GM21717 (cell line): ENCODE measurements around the gene HMCN1.

Experiments
- ATAC-seq: cut with Tn5 transposase; IDR thresholded peaks from one replicate; pipeline ENCODE4 v1.9.1; 2021; ENCODE audit warnings: mild to moderate bottlenecking, moderate library complexity; ENCODE audit not compliant: unreplicated experiment

HMCN1 gene

GRCh38 chr1:185803241-185803640 is 69.0 kb downstream of the HMCN1 start:
- ATAC-seq: no peak

GRCh38 chr1:185804206-185804605 is 70.0 kb downstream of the HMCN1 start:
- ATAC-seq: no peak

GRCh38 chr1:185804608-185805007 is 70.4 kb downstream of the HMCN1 start:
- no peak for ATAC-seq

GRCh38 chr1:185807275-185807674 is 73.1 kb downstream of the HMCN1 start:
- no peak for ATAC-seq

DNA sequence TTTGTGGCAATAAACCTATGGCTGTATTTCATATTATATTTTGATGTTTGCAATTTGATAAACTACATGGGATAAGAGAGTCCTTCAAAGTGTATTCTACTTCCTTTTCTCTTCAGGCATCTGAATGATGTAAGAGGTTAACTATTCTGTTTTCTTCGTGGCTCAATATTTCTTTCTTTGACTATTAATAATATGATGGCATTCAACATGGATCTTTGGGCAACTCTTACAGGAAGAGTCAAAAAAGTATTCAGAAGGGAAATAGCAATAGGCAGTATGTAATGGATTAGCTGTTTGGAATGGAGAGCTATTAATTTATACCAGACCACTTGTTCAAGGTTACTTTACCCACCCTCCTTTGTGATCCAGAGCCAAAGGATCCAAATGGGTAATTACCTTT is 74.4 kb downstream of the HMCN1 start:
- ATAC-seq: no peak

DNA sequence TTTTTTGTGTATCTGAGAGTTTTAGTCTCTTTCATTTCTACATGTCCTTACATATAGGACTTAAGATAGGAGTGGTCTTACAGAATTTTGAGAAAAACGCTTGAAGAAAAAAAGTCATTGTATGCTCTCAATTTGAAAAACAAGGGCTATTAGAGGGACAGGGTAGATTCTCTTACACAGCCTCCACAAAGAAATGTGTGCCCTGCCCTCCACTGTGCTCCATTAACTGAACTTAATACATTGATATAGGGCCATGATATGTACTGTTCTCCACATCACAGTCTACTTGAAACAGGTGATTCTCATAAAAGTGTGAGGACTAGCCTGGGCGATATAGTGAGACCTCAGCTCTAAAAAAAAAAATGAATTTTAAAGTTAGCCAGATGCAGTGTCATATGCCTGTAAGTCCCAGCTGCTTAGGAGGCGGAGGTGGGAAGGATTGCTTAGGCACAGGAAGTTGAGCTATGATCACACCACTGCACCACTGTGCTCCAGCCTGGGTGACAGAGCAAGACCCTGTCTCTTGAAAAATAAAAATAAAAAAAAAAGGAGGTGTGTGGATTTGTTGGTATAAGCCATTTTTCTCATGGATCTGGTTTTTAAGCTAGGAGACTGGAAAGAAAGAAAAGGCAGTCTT is 77.0 kb downstream of the HMCN1 start:
- no peak for ATAC-seq

DNA sequence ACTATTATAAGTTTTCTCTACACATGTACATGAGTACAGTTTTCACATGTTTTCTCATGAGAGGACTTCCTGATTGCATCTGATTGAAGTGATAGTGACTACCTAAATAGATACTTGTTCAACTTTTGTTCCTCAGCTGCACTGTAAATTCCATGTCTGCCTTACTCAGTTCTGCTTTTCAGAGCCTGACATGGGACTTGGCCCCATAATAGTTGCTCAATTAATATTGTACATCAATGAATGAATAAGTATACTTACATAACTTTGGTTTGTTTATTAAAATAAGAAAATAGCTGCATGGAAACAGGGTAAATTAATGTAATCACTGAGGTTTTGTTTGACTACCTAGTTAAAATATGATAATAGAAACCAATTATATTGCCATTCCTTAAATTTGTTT is 78.7 kb downstream of the HMCN1 start:
- ATAC-seq: no peak

- peak; percentile 47 for ATAC-seq
Observed at GRCh38 chr1:185813401-185813979, 79.3 kb downstream of the HMCN1 start.

DNA sequence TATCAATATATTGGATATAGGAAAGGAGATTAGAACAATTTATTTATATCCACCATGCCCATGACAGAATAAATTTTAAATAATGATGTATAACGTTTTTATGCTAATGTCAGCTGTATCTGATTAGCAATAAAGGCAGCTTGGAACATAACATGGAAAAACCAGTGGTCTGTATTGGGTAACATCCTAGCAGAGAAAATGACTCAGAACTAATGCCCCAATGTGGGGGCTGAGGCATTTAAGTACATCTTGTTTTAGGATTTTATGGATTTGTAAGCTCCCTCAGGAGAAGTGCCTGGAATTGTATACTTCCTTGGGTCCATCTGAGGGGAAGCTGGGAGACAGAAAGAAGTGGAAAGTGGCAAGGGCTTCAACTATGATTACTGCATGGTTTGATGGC is 82.3 kb downstream of the HMCN1 start:
- ATAC-seq: no peak

DNA sequence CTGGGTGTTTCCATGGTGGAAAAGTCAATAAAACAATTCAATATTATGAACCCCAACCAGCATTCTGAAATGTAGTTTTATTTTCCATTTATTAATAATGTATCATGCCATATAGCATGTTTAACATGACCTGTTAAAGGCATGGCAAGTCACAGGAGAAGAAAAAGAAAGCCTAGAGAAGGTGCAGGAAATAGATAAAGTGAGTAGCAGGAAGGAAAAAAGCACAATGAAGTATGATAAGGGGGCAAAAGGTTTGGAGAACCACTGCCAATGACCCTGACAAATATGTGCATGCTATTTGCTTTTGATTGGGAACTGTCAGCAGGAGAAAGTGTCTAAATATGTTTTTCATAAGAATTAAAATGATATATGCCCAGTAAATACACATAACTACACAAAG is 85.6 kb downstream of the HMCN1 start:
- ATAC-seq: no peak

DNA sequence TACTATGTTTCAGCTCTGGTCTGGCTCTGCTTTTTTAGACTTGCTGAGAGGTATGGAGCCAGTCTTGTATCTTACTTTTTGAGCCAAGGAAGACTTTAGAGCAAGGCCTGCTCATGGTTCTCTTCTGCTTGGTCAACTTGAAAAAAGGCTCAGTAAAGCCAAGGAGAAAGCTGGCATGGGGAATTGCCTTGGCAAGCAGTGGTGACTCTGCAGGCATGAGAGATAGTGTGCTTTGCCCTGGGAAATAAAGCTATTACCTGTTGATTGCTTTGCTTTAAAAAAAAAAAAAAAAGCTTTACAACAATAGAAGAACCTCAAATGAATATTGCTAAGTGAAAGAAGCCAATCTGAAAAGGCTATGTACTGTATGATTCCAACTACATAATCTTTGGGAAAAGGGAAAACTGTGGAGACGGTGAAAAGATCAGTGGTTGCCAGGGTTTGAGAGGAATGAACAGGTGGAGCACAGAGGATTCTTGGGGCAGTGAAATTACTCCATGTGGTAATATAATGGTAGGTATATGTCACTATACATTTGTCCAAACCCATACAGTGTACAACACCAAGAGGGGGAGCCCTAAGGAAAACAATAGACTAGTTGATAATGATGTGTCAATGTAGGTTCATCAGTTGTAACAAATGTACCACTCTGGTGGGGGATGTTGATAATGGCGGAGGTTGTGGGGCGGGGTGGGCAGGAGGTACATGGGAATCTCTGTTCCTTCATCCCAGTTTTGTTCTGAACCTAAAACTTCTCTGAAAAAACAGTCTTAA is 87.6 kb downstream of the HMCN1 start:
- no peak for ATAC-seq

DNA sequence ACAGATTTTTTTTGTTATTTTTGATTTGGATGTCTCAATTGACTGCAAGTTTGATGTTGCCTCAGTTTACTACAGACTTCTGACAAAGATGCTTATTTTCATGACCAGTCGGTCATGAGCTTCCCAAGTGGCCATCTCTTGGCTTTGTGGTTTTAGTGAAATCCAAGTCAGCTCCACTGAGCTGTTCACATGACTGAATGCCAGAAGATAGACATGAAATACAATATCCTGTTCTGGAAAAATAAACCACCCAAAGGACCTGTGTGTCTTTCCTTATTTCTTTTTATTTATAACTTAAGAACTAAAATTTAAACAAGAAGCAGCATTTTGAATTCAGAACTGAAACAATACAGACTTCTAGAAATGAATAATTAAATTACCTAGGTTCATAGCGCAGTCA is 89.3 kb downstream of the HMCN1 start:
- ATAC-seq: no peak

DNA sequence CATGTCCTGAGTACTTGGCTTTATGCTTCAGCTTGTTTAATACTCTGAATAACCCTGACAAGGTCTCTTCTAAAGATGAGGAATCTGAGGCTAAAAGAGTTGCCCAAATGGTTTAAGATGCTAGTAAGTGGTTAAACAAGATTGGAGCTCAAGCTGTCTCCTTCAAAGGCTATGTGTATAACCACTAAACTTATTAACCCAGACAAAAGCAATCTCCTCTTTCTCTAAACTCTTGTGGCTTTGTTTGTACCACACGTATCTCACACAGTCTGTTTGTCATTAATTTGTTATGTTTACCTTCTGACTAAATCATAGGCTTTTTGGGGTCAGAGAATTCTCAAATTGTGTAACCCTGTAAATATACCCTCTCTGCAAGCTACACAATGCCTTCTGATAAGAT is 89.9 kb downstream of the HMCN1 start:
- no peak for ATAC-seq

DNA sequence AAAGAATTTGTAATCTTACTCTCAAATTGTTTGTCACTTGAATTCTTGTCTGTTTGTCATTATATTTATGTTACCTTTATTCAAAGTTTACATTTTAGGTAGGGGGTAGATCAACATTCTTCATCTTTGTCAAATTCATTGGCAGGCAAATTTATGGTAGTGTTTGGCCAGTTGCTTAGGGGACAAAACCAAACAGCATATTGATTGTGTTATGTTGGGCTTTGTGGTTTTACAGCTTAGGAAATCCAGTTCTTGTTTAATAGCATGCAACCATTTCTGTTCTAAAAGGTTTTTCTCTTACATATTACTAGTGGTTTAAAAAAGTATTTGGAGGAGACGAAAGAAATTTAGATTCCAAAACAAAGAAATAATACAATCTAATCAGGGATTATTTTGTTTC is 91.4 kb downstream of the HMCN1 start:
- ATAC-seq: no peak

GRCh38 chr1:185834371-185834905 is 100.2 kb downstream of the HMCN1 start:
- no peak for ATAC-seq

DNA sequence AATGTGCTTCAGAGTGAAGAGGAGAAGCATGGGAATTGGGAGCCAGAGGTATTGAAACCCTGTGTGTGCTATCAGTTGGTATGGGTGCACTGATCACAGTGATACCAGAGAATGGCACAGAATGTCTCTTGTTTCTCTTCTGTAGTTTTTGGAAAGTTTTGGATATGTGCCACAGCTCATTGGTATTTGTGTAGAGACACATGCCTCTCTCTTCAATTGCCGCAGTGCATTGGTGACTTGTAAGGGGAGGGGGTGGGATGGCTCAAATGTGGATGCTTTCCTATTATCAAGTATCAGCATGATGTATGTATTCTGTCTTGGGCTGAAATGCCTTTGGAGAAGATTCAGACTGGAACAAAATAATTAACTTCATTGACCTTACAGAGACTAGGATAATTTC is 101.0 kb downstream of the HMCN1 start:
- ATAC-seq: no peak

- no peak for ATAC-seq
Observed at GRCh38 chr1:185837711-185838110, 103.5 kb downstream of the HMCN1 start.

GRCh38 chr1:185838111-185838510 is 103.9 kb downstream of the HMCN1 start:
- ATAC-seq: no peak

- no peak for ATAC-seq
Observed at GRCh38 chr1:185840880-185841279, 106.7 kb downstream of the HMCN1 start.

GRCh38 chr1:185843297-185843869 is 109.2 kb downstream of the HMCN1 start:
- no peak for ATAC-seq

DNA sequence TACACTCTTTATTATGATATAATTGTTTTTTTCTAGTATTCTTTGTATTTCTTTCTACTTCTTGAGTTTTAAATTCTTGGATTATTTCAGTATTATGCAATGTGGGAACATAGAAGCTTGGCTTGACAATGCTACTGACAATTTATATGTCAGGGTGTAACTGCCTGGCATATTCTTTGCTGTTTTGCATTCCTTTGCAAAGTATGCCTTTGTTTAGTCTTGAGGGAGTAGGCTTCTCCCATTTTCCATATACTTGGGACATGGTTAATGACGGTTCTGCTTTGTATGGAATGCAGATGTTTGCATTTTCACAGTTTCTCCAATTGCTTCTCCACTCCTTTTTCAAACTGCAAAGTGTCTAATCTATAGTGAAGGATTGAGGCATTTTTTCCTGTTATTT is 109.8 kb downstream of the HMCN1 start:
- no peak for ATAC-seq
